HEK293 (cell line): ENCODE results near the gene BCCIP.

Experiments used
- CTCF ChIA-PET: fragments of 350-600 bp; formaldehyde crosslinking; extraction: SDS; loops from one replicate; lab custom pipeline; 2021; ENCODE audit warnings: antibody characterized with exemption; lab: Yijun Ruan, JAX
- POLR2A ChIA-PET: fragments of 300-600 bp; formaldehyde crosslinking; extraction: SDS; loops from one replicate; lab custom pipeline; 2020; ENCODE audit warnings: antibody characterized with exemption, inconsistent platforms; lab: Yijun Ruan, JAX
- H3K27ac ChIP-seq: fragments of 200-500 bp; sonication (Bioruptor generic); 2 replicates; pipeline ENCODE4 v1.5.1; 2014; ENCODE audit warnings: low read depth, low read length, control low read depth, inconsistent platforms; ENCODE audit errors: extremely low read depth
- H3K36me3 ChIP-seq, 2 experiments: fragments of 200-500 bp in 1 of 2; sonication (Bioruptor generic) in 1 of 2; 1 replicate in 1 of 2; 2 replicates in 1 of 2; pipeline ENCODE4 v1.5.1; 2014 to 2017; ENCODE audit warnings: inconsistent platforms in 2 of 2, low read length in 2 of 2; ENCODE audit not compliant: control insufficient read depth in 2 of 2, insufficient read depth in 1 of 2
- H3K4me1 ChIP-seq: fragments of 200-500 bp; sonication (Bioruptor generic); 2 replicates; pipeline ENCODE4 v1.5.1; 2014; ENCODE audit warnings: mild to moderate bottlenecking, low read length, inconsistent platforms; ENCODE audit not compliant: control insufficient read depth, insufficient read depth
- H3K4me3 ChIP-seq: 2 replicates; pipeline ENCODE4 v1.5.1; 2011; ENCODE audit warnings: low read depth, mild to moderate bottlenecking, control low read depth, low read length, moderate library complexity
- H3K9me3 ChIP-seq: fragments of 200-500 bp; sonication (Bioruptor generic); 2 replicates; pipeline ENCODE4 v1.5.1; 2014; ENCODE audit warnings: low read depth, low read length, inconsistent platforms; ENCODE audit not compliant: control insufficient read depth, insufficient read depth
- BCL6B ChIP-seq: fragments of 450-650 bp; formaldehyde crosslinking; IDR thresholded peaks from 2 replicates; pipeline ENCODE4 v1.5.1; 2017; ENCODE audit warnings: missing biosample characterization, missing genetic modification characterization
- ELK4 ChIP-seq: IDR thresholded peaks from 2 replicates; pipeline ENCODE4 v1.6.1; 2011; ENCODE audit warnings: mild to moderate bottlenecking, low read depth, low read length, borderline replicate concordance
- GFI1B ChIP-seq: fragments of 450-650 bp; formaldehyde crosslinking; IDR thresholded peaks from 2 replicates; pipeline ENCODE4 v1.5.1; 2016; ENCODE audit warnings: missing biosample characterization, missing genetic modification characterization
- KLF1 ChIP-seq: fragments of 450-650 bp; formaldehyde crosslinking; IDR thresholded peaks from 2 replicates; pipeline ENCODE4 v1.5.1; 2016; ENCODE audit warnings: missing biosample characterization, missing genetic modification characterization
- KLF7 ChIP-seq: fragments of 450-650 bp; formaldehyde crosslinking; IDR thresholded peaks from 2 replicates; pipeline ENCODE4 v1.5.1; 2016; ENCODE audit warnings: missing biosample characterization, missing genetic modification characterization, borderline replicate concordance
- SETDB1 ChIP-seq: IDR thresholded peaks from one replicate; pipeline ENCODE4 v1.6.1; 2017; ENCODE audit warnings: mild to moderate bottlenecking, low read length, moderate library complexity, mixed read lengths; ENCODE audit not compliant: insufficient read length
- SP2 ChIP-seq: fragments of 450-650 bp; formaldehyde crosslinking; IDR thresholded peaks from 2 replicates; pipeline ENCODE4 v1.5.1; 2016; ENCODE audit warnings: missing biosample characterization, missing genetic modification characterization
- ZNF121 ChIP-seq: fragments of 450-650 bp; formaldehyde crosslinking; IDR thresholded peaks from 2 replicates; pipeline ENCODE4 v1.5.1; 2016; ENCODE audit warnings: missing biosample characterization, missing genetic modification characterization
- ZNF311 ChIP-seq: fragments of 450-650 bp; formaldehyde crosslinking; IDR thresholded peaks from 2 replicates; pipeline ENCODE4 v1.5.1; 2017; ENCODE audit warnings: missing biosample characterization, missing genetic modification characterization, borderline replicate concordance
- ZNF37A ChIP-seq: fragments of 450-650 bp; IDR thresholded peaks from 2 replicates; pipeline ENCODE4 v1.5.1; 2018; ENCODE audit warnings: missing biosample characterization, missing genetic modification characterization
- ZNF391 ChIP-seq: fragments of 450-650 bp; formaldehyde crosslinking; IDR thresholded peaks from 2 replicates; pipeline ENCODE4 v1.5.1; 2016; ENCODE audit warnings: low read depth, missing biosample characterization, missing genetic modification characterization, borderline replicate concordance
- ZNF423 ChIP-seq: fragments of 450-650 bp; formaldehyde crosslinking; IDR thresholded peaks from 2 replicates; pipeline ENCODE4 v1.5.1; 2016; ENCODE audit warnings: missing biosample characterization, missing genetic modification characterization
- ZNF560 ChIP-seq: fragments of 450-650 bp; formaldehyde crosslinking; IDR thresholded peaks from 2 replicates; pipeline ENCODE4 v1.5.1; 2017; ENCODE audit warnings: missing biosample characterization, missing genetic modification characterization, borderline replicate concordance
- ZNF626 ChIP-seq: fragments of 450-650 bp; sonication (Bioruptor Pico); formaldehyde crosslinking; IDR thresholded peaks from 2 replicates; pipeline ENCODE4 v1.5.1; 2018; ENCODE audit warnings: missing biosample characterization, missing genetic modification characterization, inconsistent platforms
- ZNF830 ChIP-seq: fragments of 450-650 bp; IDR thresholded peaks from 2 replicates; pipeline ENCODE4 v1.5.0; 2018; ENCODE audit warnings: missing biosample characterization, missing genetic modification characterization, low read depth, mild to moderate bottlenecking, moderate library complexity
- ZNF837 ChIP-seq: fragments of 450-650 bp; formaldehyde crosslinking; IDR thresholded peaks from 2 replicates; pipeline ENCODE4 v1.5.1; 2016; ENCODE audit warnings: missing biosample characterization, missing genetic modification characterization
- TF ChIP-seq, protein P1 (sequence below): sonication (generic); formaldehyde crosslinking; IDR thresholded peaks from 2 replicates; pipeline ENCODE4 v1.8.1; 2022; ENCODE audit warnings: mild to moderate bottlenecking, moderate library complexity, missing genetic modification reagents
- TF ChIP-seq, protein P2 (sequence below): fragments of 450-650 bp; formaldehyde crosslinking; IDR thresholded peaks from 2 replicates; pipeline ENCODE4 v1.5.1; 2016; ENCODE audit warnings: missing biosample characterization, missing genetic modification characterization
- TF ChIP-seq, protein P3 (sequence below): fragments of 450-650 bp; formaldehyde crosslinking; optimal IDR thresholded peaks from 2 replicates; pipeline ENCODE3; 2016; ENCODE audit warnings: missing biosample characterization, mild to moderate bottlenecking, missing genetic modification characterization
- TF ChIP-seq, protein P4 (sequence below): fragments of 450-650 bp; formaldehyde crosslinking; IDR thresholded peaks from 2 replicates; pipeline ENCODE4 v1.5.1; 2016; ENCODE audit warnings: missing biosample characterization, missing genetic modification characterization
- TF ChIP-seq, protein P5 (sequence below): fragments of 450-650 bp; formaldehyde crosslinking; IDR thresholded peaks from 2 replicates; pipeline ENCODE4 v1.5.1; 2016; ENCODE audit warnings: missing biosample characterization, missing genetic modification characterization

BCCIP gene

DNA sequence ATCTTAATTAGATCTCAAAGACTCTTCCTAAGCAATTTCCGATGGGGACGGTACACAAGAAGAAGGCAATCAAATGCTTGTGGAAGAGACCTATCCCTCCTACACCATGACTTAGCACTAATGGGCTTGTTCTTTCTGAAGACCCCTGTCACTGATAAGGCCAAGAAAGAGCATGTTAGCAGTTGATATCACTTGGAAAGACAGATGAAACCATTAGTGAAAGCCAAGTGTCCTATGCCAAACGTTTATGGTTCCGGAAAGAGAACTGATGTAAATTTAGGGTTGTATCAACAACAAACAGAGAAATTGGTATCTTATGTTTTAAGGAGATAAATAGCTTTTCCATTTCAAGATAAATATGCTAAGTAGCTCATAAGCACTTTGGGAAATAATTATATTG, 6.8 kb upstream of the BCCIP start:
- Histone ChIP-seq H3K4me1 (no peaks in the 10 kb centered on the region), H3K4me3 (no peak overlapping the region), H3K36me3 (peaks cover 13 to 42% of the 10 kb centered on the region in 2 experiments), H3K27ac (no peak overlapping the region), H3K9me3 (no peaks in the 10 kb centered on the region)
- no peak for TF ChIP-seq SETDB1
- TF ChIP-seq KLF7 (tag by site-specific recombination): no peak
- TF ChIP-seq, protein P1, sequence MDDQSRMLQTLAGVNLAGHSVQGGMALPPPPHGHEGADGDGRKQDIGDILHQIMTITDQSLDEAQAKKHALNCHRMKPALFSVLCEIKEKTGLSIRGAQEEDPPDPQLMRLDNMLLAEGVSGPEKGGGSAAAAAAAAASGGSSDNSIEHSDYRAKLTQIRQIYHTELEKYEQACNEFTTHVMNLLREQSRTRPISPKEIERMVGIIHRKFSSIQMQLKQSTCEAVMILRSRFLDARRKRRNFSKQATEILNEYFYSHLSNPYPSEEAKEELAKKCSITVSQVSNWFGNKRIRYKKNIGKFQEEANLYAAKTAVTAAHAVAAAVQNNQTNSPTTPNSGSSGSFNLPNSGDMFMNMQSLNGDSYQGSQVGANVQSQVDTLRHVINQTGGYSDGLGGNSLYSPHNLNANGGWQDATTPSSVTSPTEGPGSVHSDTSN (CRISPR knock-in tag): no peak
- ChIA-PET CTCF (no interaction called here), POLR2A (interaction anchor here (0.6 to 1.2 kb wide), 2 partner anchors 8 to 66 kb away, joined by 3 to 4 read pairs; no protein-coding TSS in a partner anchor)

DNA sequence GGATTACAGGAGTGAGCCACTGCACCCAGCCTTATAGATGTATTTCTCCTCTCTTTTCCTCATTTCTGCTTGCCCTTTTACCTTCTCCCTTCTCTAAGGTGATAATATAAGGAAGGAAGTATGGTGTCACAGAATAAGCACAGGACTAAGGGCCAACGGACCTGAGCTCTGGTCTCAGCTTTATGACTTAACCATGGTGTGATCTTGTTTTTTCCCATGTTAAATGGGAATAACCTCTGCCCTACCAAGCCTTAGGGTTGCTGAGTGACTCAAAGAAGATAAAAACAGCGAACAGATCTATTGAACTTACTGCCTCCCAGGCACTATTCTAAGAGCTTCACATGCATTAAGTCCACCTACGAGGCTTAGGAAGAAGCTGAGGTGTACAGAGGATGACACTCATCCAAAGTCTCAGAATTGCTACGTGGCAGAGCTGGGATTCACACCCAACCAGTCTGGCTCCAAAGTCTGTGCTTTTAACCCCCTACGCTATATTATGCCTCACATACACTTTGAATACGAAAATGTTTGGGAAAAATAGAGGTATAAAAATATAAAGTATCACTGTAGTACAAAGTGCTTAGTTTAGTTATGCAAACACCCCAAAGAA, 5.9 kb upstream of the BCCIP start:
- H3K27ac ChIP-seq: no peak overlapping the region
- H3K36me3 ChIP-seq: peaks cover 9 to 36% of the 10 kb centered on the region in 2 experiments
- no peaks in the 10 kb centered on the region for H3K9me3 ChIP-seq
- H3K4me3 ChIP-seq: no peak overlapping the region
- ChIA-PET CTCF (no interaction called here), POLR2A (interaction anchor here (1.2 kb wide), 1 partner anchor 9 kb away, joined by 4 read pairs; no protein-coding TSS in a partner anchor)
- no peaks in the 10 kb centered on the region for H3K4me1 ChIP-seq
- TF ChIP-seq ZNF37A: no peak
- TF ChIP-seq KLF7 (tag by site-specific recombination): no peak
- no peak for TF ChIP-seq GFI1B
- TF ChIP-seq, protein P2, sequence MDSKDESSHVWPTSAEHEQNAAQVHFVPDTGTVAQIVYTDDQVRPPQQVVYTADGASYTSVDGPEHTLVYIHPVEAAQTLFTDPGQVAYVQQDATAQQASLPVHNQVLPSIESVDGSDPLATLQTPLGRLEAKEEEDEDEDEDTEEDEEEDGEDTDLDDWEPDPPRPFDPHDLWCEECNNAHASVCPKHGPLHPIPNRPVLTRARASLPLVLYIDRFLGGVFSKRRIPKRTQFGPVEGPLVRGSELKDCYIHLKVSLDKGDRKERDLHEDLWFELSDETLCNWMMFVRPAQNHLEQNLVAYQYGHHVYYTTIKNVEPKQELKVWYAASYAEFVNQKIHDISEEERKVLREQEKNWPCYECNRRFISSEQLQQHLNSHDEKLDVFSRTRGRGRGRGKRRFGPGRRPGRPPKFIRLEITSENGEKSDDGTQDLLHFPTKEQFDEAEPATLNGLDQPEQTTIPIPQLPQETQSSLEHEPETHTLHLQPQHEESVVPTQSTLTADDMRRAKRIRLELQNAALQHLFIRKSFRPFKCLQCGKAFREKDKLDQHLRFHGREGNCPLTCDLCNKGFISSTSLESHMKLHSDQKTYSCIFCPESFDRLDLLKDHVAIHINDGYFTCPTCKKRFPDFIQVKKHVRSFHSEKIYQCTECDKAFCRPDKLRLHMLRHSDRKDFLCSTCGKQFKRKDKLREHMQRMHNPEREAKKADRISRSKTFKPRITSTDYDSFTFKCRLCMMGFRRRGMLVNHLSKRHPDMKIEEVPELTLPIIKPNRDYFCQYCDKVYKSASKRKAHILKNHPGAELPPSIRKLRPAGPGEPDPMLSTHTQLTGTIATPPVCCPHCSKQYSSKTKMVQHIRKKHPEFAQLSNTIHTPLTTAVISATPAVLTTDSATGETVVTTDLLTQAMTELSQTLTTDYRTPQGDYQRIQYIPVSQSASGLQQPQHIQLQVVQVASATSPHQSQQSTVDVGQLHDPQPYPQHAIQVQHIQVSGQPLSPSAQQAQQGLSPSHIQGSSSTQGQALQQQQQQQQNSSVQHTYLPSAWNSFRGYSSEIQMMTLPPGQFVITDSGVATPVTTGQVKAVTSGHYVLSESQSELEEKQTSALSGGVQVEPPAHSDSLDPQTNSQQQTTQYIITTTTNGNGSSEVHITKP (tag by site-specific recombination): no peak
- no peak for TF ChIP-seq ZNF830 (tag by site-specific recombination)
- TF ChIP-seq, protein P3, sequence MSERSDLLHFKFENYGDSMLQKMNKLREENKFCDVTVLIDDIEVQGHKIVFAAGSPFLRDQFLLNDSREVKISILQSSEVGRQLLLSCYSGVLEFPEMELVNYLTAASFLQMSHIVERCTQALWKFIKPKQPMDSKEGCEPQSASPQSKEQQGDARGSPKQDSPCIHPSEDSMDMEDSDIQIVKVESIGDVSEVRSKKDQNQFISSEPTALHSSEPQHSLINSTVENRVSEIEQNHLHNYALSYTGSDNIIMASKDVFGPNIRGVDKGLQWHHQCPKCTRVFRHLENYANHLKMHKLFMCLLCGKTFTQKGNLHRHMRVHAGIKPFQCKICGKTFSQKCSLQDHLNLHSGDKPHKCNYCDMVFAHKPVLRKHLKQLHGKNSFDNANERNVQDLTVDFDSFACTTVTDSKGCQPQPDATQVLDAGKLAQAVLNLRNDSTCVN (tag by site-specific recombination): no peak
- no peak for TF ChIP-seq ZNF560
- TF ChIP-seq ZNF311: no peak
- no peak for TF ChIP-seq ZNF121 (tag by site-specific recombination)
- no peak for TF ChIP-seq KLF1
- no peak for TF ChIP-seq ZNF626
- TF ChIP-seq ZNF423: no peak
- TF ChIP-seq SETDB1: no peak
- no peak for TF ChIP-seq BCL6B (tag by site-specific recombination)
- no peak for TF ChIP-seq ELK4
- TF ChIP-seq SP2 (tag by site-specific recombination): no peak
- TF ChIP-seq, protein P4, sequence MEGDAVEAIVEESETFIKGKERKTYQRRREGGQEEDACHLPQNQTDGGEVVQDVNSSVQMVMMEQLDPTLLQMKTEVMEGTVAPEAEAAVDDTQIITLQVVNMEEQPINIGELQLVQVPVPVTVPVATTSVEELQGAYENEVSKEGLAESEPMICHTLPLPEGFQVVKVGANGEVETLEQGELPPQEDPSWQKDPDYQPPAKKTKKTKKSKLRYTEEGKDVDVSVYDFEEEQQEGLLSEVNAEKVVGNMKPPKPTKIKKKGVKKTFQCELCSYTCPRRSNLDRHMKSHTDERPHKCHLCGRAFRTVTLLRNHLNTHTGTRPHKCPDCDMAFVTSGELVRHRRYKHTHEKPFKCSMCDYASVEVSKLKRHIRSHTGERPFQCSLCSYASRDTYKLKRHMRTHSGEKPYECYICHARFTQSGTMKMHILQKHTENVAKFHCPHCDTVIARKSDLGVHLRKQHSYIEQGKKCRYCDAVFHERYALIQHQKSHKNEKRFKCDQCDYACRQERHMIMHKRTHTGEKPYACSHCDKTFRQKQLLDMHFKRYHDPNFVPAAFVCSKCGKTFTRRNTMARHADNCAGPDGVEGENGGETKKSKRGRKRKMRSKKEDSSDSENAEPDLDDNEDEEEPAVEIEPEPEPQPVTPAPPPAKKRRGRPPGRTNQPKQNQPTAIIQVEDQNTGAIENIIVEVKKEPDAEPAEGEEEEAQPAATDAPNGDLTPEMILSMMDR (tag by site-specific recombination): no peak
- no peak for TF ChIP-seq ZNF391 (tag by site-specific recombination)
- TF ChIP-seq, protein P5, sequence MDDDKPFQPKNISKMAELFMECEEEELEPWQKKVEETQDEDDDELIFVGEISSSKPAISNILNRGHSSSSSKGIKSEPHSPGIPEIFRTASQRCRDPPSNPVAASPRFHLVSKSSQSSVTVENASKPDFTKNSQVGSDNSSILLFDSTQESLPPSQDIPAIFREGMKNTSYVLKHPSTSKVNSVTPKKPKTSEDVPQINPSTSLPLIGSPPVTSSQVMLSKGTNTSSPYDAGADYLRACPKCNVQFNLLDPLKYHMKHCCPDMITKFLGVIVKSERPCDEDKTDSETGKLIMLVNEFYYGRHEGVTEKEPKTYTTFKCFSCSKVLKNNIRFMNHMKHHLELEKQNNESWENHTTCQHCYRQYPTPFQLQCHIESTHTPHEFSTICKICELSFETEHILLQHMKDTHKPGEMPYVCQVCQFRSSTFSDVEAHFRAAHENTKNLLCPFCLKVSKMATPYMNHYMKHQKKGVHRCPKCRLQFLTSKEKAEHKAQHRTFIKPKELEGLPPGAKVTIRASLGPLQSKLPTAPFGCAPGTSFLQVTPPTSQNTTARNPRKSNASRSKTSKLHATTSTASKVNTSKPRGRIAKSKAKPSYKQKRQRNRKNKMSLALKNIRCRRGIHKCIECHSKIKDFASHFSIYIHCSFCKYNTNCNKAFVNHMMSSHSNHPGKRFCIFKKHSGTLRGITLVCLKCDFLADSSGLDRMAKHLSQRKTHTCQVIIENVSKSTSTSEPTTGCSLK (tag by site-specific recombination): no peak
- TF ChIP-seq ZNF837 (tag by site-specific recombination): no peak
